HG02623 (cell line): Measurements from ENCODE around the gene ACTRT2.

ENCODE experiments used
- ATAC-seq: cut with Tn5 transposase; IDR thresholded peaks from one replicate; pipeline ENCODE4 v1.9.1; 2021; ENCODE audit warnings: moderate library complexity; ENCODE audit not compliant: unreplicated experiment

Gene ACTRT2

GRCh38 chr1:3015744-3016143 is 5.5 kb upstream of the ACTRT2 start:
- ATAC-seq, result no peak

- no peak for ATAC-seq
These were observed 4.4 kb upstream of the ACTRT2 start for GRCh38 chr1:3016641-3017439.

- ATAC-seq, result no peak
These were observed 3.7 kb upstream of the ACTRT2 start for GRCh38 chr1:3017440-3018050.

DNA sequence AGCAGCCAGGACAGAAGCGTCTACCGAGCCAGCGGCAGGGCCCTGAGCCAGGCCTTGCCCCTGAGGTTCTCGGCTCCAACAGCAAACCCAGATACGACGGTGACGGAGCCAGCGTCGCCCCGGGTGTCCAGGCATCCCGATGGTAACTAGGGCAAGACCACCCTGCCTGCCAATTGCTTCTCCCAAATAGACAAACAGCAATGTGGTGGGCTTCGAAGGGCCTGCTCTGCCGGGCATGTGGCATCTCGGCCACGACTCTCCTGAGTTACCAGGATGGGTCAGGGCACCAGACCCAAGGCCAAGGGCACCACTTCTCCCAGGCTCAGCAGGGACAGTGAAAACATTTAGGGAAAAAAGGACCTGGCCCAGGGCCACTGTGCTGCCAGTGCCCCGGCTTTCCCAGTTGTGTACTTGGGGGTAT is 3.2 kb upstream of the ACTRT2 start:
- ATAC-seq, result no peak

DNA sequence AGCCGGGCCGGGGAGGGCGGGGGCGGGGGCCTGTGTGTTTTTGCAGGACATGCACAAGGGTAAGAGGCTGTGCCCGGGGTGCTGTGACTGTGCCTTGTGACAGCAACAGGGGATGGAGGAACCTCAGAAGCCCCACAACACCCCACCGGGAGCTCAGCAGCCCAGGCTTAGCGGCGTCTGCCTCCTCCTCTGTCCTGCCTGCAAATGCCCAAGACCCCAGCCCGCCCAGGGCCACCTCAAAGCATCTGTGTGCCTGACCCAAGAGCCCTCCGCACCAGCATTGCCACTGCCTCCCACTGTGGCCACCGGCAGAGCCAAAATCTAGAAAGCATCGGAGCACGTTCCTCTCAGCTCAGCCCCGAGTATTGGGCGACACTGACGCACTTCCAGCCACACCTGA is 2.7 kb upstream of the ACTRT2 start:
- ATAC-seq, result no peak

GRCh38 chr1:3019007-3019515 is 2.2 kb upstream of the ACTRT2 start:
- no peak for ATAC-seq

DNA sequence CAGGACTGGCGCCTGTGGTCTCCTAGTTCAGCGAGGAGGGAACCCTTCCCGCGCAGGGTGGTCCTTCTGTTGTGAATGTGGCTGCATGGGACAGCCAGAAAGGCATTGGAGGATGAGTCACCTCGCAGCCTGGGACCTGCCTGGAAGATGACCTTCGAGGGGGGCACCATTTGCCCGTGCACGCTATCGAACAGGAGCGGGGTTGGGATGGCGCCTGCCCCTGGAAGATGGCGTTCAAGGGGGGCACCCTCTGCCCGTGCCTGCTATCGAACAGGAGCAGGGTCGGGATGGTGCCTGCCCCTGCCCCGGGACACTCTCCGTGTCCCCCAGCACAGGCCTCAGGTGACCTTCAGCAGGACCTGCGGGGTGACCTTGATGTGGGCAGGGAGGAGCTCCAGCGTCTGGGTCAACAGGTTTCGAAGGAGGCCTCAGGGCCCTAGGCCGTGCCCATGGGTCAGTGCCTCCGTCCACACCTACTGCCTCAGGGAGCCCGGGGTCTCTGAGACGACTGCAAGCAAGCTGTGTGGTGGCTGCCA is 1.7 kb upstream of the ACTRT2 start:
- ATAC-seq, result no peak

- ATAC-seq, result no peak
These were observed 881 bp upstream of the ACTRT2 start for GRCh38 chr1:3020263-3020909.

GRCh38 chr1:3021801-3022401 is 634 bp downstream of the ACTRT2 start:
- ATAC-seq, result no peak

GRCh38 chr1:3022511-3022973 is 1.3 kb downstream of the ACTRT2 start:
- ATAC-seq, result no peak

- ATAC-seq, result no peak
These were observed 1.7 kb downstream of the ACTRT2 start for GRCh38 chr1:3022976-3023375.

GRCh38 chr1:3024019-3024418 is 2.8 kb downstream of the ACTRT2 start:
- no peak for ATAC-seq

GRCh38 chr1:3024588-3024987 is 3.3 kb downstream of the ACTRT2 start:
- ATAC-seq, result no peak

DNA sequence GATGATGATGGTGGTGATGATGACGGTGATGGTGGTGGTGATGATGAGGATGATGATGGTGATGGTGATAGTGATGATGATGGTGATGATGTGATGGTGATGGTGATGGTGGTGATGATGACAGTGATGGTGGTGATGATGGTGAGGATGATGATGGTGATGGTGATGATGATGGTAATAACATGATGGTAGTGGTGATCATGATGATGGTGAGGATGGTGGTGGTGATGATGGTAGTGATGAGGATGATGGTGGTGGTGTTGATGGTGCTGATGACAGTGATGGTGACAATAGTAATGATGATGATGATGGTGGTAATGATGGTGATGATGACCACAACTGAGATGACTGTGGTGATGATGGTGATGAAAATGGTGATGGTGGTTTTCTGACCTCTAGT is 4.9 kb downstream of the ACTRT2 start:
- no peak for ATAC-seq

DNA sequence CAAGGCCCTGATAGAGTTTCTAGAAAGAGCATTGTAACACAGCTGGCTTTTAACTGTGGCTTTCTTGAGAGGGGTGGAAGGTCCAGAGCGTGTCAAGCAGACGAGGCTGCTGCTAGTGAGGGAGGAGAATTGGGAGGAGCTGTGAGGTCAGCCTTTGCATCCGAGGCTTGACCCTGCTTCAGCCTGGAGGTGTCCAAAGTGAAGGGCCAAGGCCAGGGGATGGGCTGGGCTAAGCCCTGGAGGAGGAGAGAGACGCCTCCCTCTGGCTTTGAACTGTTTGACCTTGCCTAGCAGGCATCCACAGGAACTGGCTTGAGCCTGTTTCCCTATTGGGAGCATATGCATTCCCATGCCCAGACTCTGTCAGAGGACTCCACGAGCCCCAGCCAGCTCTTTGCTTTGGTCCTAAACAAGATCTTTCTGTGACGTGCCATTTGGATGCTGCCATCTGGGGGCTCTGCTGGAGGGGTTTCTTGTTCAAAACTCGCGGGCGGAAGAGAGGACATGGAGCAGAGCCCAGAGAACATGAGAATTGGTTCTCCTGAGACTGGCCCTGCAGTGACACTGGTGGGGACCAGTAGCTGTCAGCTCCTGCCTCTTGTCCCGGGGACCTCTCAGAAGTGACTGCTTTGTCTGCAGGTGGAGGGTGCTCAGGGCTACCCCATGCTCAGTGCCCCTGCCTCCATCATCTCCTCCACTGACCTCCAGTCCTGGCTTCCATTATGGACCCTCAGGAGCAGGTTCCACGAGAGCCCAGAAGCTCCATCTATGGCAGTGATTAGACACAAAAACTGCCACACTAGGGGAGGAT is 5.5 kb downstream of the ACTRT2 start:
- ATAC-seq, result no peak

GRCh38 chr1:3027611-3028371 is 6.5 kb downstream of the ACTRT2 start:
- no peak for ATAC-seq

- ATAC-seq, result no peak
These were observed 7.4 kb downstream of the ACTRT2 start for GRCh38 chr1:3028531-3029282.

DNA sequence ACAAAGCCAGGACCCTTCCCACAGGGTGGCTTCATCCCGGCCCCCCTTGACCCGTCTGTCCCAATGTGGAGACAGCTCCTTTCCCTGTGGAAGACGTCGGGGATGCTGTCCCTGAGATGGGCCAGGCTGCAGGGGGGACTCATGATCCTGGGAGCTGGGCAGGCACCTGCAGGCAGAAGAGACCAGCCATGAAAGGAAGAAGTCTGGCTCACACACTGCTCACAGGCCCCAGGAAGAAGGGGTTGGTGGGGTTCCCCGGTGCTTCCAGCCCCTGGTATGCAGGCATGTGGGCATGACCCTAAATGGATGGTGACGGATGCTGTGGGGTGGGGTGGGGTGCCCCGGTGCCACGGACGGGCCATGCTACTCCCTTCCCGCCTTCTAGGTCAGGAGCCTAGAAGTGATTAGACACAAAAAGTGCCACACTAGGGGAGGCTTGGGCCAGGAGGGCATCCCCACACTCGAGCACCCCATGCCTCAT is 8.3 kb downstream of the ACTRT2 start:
- ATAC-seq, result no peak
